Ovary (tissue), 3 donors: Measurements from ENCODE around the gene GPR75.
"Not testable (repeated sequence)": the region's sequence is repeated elsewhere in the genome, so short reads cannot be mapped to it uniquely, and the experiment has no call there.

Source experiments
- EP300 ChIP-seq: sonication (generic); formaldehyde crosslinking; IDR thresholded peaks from one replicate; pipeline ENCODE4 v1.6.1; 2017; ENCODE audit warnings: antibody characterized with exemption
- POLR2A ChIP-seq: fragments of 450-650 bp; IDR thresholded peaks from one replicate; pipeline ENCODE4 v1.6.1; 2017; ENCODE audit warnings: antibody characterized with exemption, mild to moderate bottlenecking, moderate library complexity
- TF ChIP-seq, protein P1 (sequence below), 3 donors: fragments of 450-650 bp in 2 of 3; fragments of 200-600 bp in 1 of 3; IDR thresholded peaks; one replicate each; pipeline versions ENCODE4 v1.5.1 to v1.8.0; 2016 to 2022; ENCODE audit warnings: antibody characterized with exemption in 3 of 3, mild to moderate bottlenecking in 1 of 3
- donor health status: DM: no; HTN: no; CAD: no.

DNA sequence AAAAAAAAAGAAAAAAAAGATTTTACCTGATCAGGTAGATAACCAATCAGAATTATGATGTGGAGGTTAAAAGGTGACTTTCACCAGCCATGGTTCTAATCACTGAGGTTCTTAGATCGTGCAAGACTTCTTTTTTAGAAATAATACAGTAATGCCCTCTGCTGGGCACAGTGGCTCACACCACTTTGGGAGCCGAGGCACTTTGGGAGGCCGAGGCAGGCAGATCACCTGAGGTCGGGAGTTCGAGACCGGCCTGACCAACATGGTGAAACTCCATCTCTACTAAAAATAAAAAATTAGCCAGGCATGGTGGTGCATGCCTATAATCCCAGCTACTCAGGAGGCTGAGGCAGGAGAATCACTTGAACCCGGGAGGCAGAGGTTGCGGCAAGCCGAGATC is 36.1 kb downstream of the GPR75 start:
- TF ChIP-seq, protein P1, sequence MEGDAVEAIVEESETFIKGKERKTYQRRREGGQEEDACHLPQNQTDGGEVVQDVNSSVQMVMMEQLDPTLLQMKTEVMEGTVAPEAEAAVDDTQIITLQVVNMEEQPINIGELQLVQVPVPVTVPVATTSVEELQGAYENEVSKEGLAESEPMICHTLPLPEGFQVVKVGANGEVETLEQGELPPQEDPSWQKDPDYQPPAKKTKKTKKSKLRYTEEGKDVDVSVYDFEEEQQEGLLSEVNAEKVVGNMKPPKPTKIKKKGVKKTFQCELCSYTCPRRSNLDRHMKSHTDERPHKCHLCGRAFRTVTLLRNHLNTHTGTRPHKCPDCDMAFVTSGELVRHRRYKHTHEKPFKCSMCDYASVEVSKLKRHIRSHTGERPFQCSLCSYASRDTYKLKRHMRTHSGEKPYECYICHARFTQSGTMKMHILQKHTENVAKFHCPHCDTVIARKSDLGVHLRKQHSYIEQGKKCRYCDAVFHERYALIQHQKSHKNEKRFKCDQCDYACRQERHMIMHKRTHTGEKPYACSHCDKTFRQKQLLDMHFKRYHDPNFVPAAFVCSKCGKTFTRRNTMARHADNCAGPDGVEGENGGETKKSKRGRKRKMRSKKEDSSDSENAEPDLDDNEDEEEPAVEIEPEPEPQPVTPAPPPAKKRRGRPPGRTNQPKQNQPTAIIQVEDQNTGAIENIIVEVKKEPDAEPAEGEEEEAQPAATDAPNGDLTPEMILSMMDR (IDR thresholded peaks at IDR 0.05), result not testable (repeated sequence)
- TF ChIP-seq POLR2A, EP300: not testable (repeated sequence)
